AG10803 (cell line): ENCODE measurements around the gene TNFAIP3.
"Not testable (repeated sequence)": the region's sequence is repeated elsewhere in the genome, so short reads cannot be mapped to it uniquely, and the experiment has no call there.

Experiments
- DNase-seq: peaks from one replicate; pipeline ENCODE4 v3.0.0; 2010; ENCODE audit warnings: low read depth
- H3K4me3 ChIP-seq: 2 replicates; pipeline ENCODE4 v1.5.1; 2011; ENCODE audit warnings: mild to moderate bottlenecking, low read length, control low read depth
- TF ChIP-seq, protein P1 (sequence below): conservative IDR thresholded peaks from 2 replicates; pipeline ENCODE4 v1.5.1; 2011; ENCODE audit warnings: mild to moderate bottlenecking, low read length, control low read depth, inconsistent platforms

Gene TNFAIP3

DNA sequence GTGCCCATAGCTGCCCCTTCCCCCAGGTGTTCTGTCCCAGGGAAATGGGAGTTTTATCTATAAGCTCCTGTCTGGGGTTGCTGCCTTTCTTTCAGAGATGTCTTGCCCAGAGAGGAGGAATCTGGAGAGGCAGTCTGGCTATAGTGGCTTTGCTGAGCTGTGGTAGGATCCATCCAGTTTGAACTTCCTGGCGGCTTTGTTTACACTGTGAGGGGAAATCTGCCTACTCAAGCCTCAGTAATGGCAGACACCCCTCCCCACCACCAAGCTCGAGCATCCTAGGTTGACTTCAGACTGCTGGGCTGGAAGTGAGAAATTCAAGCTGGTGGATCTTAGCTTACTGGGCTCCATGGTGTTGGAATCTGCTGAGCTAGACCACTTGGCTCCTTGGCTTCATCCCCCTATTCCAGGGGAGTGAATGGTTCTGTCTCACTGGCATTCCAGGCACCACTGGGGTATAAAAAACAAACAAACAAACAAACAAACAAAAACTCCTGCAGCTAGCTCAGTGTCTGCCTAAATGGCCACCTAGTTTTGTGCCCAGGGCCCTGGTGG is 24.0 kb downstream of the TNFAIP3 start:
- TF ChIP-seq, protein P1, sequence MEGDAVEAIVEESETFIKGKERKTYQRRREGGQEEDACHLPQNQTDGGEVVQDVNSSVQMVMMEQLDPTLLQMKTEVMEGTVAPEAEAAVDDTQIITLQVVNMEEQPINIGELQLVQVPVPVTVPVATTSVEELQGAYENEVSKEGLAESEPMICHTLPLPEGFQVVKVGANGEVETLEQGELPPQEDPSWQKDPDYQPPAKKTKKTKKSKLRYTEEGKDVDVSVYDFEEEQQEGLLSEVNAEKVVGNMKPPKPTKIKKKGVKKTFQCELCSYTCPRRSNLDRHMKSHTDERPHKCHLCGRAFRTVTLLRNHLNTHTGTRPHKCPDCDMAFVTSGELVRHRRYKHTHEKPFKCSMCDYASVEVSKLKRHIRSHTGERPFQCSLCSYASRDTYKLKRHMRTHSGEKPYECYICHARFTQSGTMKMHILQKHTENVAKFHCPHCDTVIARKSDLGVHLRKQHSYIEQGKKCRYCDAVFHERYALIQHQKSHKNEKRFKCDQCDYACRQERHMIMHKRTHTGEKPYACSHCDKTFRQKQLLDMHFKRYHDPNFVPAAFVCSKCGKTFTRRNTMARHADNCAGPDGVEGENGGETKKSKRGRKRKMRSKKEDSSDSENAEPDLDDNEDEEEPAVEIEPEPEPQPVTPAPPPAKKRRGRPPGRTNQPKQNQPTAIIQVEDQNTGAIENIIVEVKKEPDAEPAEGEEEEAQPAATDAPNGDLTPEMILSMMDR, result no peak
- no peak for DNase-seq
- H3K4me3 ChIP-seq, result no peak overlapping the region

DNA sequence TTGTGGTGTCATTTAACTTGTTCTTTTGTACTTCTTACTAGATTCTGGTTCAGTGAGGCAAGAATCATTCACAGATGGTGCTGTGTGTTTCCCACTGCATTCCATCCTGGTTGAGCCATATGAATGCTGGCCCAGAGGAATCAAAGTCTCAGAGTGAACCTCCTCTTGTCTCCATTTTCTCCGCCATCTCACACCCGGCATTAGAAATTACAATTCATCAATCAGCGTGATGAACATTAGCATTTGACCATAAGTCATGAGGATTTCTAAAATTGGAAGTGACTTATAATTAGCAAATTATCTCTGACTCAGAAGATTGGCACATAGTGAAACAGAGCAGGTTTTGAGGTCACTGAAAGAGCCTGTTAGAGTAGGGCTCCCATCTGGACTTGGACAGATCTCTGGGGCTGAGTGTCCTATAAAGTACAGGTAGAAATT is 25.2 kb downstream of the TNFAIP3 start:
- peak; percentile 92 for DNase-seq
- TF ChIP-seq, protein P1, result no peak
- H3K4me3 ChIP-seq, result no peak overlapping the region

DNA sequence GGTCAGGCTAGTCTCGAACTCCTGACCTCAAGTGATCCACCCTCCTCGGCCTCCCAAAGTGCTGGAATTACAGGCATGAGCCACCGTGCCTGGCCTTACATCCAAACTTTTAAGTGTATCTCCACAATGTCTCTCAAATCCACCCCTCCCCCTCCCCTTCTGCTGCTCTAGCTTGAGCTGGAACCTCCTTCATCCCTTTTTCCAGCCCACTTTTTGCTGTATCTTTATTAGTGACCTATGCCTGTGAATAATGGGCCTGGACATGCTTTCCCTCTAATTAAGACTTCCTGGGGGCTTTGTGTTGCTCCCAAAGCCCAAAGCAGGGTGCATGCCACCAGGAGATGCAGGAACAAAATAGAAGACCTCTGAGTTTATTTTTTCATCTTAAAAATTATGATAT is 26.1 kb downstream of the TNFAIP3 start:
- no peak overlapping the region for H3K4me3 ChIP-seq
- DNase-seq, result no peak
- TF ChIP-seq, protein P1, result no peak

DNA sequence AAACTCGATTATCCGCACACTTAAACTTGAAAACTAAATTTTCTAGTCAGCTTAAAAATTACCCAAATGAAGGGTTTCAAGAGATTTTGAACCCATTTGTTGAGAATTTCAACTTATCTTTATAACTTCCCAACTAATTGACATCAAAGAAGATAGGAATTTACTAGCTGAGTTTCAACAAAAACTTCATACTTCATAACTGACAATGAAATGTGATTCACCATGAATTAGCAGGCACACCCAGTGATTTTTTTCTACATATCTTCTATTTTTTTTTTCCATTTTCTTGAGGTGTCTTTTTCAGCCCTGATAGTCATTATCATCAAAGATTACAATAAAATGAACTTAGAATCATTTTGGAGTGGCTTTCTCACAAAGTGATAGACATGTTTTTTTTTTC is 26.7 kb downstream of the TNFAIP3 start:
- TF ChIP-seq, protein P1, result no peak
- H3K4me3 ChIP-seq, result no peak overlapping the region
- no peak for DNase-seq

DNA sequence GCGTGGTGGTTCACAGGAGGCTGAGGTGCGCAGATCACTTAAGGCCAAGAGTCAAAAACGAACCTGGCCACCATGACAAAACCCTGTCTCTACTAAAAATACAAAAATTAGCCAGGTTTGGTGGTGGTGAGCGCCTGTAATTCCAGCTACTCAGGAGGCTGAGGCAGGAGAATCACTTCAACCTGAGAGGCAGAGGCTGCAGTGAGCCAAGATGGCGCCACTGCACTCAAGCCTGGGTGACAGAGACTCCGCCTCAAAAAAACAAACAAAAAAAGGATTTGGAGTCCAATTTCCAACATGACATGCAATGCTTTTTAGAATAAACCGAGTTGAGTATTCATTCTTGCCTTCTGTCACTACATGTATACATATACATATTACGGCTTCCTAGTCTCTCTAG is 27.3 kb downstream of the TNFAIP3 start:
- DNase-seq, H3K4me3 ChIP-seq: not testable (repeated sequence)

DNA sequence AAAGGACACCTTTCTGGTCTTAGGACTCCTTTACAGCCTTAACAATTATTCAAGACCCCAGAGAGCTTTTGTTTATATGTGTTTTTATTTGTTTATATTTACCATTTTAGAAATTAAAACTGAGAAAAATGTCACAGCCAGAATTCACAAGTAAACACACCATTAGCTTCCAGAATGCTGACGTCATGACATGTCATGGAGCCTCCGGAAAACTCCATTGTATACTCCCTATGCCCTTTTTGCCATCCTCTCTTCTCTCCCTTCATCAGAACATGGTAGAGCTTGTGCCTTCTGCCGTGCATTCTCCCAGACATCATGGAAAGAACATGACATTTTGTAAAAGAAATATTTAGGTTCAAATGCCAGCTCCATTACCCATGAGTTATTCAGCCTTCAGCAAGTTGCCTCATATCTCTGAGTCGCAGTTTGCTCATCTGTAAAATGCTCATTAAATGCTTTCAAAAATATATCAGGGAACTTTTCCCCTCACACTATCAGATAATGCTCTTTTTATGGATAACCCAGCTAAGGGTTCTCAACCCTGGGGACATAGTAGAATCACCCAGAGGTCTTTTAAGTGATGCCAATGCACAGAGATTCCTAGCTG is 27.8 kb downstream of the TNFAIP3 start:
- H3K4me3 ChIP-seq, result no peak overlapping the region
- TF ChIP-seq, protein P1, result no peak
- DNase-seq, result peak; percentile 66

DNA sequence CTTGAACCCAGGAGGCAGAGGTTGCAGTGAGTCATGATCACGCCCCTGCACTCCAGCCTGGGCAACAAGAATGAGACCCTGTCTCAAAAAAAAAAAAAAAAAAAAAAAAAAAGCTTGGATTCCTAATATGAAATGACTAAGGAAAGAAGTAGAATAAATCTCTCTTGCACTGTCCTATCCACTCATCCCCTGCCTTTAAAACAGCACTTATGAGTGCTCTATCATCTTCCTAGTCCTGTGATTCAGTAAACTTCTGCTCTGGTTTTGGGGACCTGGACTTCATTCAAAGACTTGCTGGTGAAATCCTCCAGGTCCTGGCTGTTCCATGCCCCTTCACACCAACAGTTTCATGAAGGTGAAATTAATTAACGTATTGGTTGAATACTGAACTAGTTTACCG is 29.6 kb downstream of the TNFAIP3 start:
- TF ChIP-seq, protein P1, result no peak
- H3K4me3 ChIP-seq, result no peak overlapping the region
- no peak for DNase-seq
